ENCODE measurements around the gene NAA38.

NAA38 gene

DNA sequence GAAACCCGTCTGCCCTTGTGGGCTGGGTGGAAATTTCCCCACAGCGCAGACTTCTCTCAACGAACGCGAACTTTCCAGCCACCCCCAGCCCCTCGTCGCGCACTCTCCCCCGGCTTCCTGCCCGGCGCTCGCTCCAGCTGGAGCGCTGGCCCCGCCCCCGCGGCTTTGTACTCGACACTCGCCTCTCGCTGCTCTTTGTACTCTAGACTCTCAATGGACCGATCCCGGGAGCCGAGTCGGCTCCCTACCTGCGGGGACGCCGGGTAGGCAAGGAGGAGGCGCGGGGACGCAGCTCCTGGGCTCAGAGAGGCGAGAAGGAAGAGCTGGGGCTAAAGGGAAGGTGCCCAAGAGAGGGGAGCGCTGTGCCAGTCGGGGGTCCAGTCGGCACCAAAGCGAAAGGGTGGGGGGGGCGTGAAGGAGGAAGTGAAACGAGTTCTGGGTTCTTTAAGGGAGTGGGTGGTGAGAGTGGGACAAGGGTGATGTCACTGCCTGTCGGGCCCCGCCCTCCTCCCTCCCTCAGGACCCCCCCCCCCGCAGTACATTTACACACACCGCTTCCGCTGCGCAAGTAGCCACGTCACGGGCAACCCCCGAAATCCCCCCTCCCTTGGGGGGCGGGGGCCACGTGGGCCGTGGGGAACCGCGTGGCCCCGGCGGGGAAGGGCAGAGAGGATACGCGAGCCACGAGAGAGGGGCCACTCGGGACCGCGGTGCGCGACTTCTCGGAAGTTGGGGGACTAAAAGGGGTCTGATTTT, 13.6 kb downstream of the NAA38 start (continued):
- TF ChIP-seq, protein P1, sequence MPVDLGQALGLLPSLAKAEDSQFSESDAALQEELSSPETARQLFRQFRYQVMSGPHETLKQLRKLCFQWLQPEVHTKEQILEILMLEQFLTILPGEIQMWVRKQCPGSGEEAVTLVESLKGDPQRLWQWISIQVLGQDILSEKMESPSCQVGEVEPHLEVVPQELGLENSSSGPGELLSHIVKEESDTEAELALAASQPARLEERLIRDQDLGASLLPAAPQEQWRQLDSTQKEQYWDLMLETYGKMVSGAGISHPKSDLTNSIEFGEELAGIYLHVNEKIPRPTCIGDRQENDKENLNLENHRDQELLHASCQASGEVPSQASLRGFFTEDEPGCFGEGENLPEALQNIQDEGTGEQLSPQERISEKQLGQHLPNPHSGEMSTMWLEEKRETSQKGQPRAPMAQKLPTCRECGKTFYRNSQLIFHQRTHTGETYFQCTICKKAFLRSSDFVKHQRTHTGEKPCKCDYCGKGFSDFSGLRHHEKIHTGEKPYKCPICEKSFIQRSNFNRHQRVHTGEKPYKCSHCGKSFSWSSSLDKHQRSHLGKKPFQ (tag by site-specific recombination; IDR thresholded peaks at IDR 0.05) = no peak
- TF ChIP-seq ZNF658 (tag by site-specific recombination; IDR thresholded peaks at IDR 0.05) = no peak
- TF ChIP-seq PRDM1 (tag by site-specific recombination; IDR thresholded peaks at IDR 0.05) = peak; percentile 98
- TF ChIP-seq ZNF174 (tag by site-specific recombination; IDR thresholded peaks at IDR 0.05) = no peak
- TF ChIP-seq ZNF654 (tag by site-specific recombination; IDR thresholded peaks at IDR 0.05; ENCODE audit: low read depth) = no peak
- TF ChIP-seq ZNF133 (tag by site-specific recombination; IDR thresholded peaks at IDR 0.05) = no peak
- TF ChIP-seq, protein P2, sequence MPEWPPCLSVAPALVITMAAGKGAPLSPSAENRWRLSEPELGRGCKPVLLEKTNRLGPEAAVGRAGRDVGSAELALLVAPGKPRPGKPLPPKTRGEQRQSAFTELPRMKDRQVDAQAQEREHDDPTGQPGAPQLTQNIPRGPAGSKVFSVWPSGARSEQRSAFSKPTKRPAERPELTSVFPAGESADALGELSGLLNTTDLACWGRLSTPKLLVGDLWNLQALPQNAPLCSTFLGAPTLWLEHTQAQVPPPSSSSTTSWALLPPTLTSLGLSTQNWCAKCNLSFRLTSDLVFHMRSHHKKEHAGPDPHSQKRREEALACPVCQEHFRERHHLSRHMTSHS (tag by site-specific recombination; IDR thresholded peaks at IDR 0.05) = no peak
- no peak for TF ChIP-seq ZNF19 (tag by site-specific recombination; IDR thresholded peaks at IDR 0.05; ENCODE audit: low read depth)
- TF ChIP-seq, protein P3, sequence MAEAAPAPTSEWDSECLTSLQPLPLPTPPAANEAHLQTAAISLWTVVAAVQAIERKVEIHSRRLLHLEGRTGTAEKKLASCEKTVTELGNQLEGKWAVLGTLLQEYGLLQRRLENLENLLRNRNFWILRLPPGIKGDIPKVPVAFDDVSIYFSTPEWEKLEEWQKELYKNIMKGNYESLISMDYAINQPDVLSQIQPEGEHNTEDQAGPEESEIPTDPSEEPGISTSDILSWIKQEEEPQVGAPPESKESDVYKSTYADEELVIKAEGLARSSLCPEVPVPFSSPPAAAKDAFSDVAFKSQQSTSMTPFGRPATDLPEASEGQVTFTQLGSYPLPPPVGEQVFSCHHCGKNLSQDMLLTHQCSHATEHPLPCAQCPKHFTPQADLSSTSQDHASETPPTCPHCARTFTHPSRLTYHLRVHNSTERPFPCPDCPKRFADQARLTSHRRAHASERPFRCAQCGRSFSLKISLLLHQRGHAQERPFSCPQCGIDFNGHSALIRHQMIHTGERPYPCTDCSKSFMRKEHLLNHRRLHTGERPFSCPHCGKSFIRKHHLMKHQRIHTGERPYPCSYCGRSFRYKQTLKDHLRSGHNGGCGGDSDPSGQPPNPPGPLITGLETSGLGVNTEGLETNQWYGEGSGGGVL (tag by site-specific recombination; IDR thresholded peaks at IDR 0.05) = peak; percentile 92
- TF ChIP-seq ZNF391 (tag by site-specific recombination; IDR thresholded peaks at IDR 0.05; ENCODE audit: borderline replicate concordance, low read depth) = 0 out of 2 replicates have a peak, but pooled peaks have one; percentile 15
- TF ChIP-seq ZNF76 (tag by site-specific recombination; IDR thresholded peaks at IDR 0.05; ENCODE audit: borderline replicate concordance, low read depth) = peak; percentile 78; the same call in 1 of the 2 replicates
- no peak for TF ChIP-seq ZNF23 (tag by site-specific recombination; IDR thresholded peaks at IDR 0.05; ENCODE audit: borderline replicate concordance)
- TF ChIP-seq ZNF266 (tag by site-specific recombination; IDR thresholded peaks at IDR 0.05; ENCODE audit: low read depth) = no peak
- no peak for TF ChIP-seq ZNF664 (tag by site-specific recombination; IDR thresholded peaks at IDR 0.05)
- TF ChIP-seq ZNF626 (tag by site-specific recombination; IDR thresholded peaks at IDR 0.05) = no peak
- TF ChIP-seq, protein P4, sequence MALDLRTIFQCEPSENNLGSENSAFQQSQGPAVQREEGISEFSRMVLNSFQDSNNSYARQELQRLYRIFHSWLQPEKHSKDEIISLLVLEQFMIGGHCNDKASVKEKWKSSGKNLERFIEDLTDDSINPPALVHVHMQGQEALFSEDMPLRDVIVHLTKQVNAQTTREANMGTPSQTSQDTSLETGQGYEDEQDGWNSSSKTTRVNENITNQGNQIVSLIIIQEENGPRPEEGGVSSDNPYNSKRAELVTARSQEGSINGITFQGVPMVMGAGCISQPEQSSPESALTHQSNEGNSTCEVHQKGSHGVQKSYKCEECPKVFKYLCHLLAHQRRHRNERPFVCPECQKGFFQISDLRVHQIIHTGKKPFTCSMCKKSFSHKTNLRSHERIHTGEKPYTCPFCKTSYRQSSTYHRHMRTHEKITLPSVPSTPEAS (tag by site-specific recombination; IDR thresholded peaks at IDR 0.05) = no peak
- peak; percentile 40; the same call in 1 of the 2 replicates for TF ChIP-seq ZBTB20 (tag by site-specific recombination; IDR thresholded peaks at IDR 0.05)
- TF ChIP-seq, protein P5, sequence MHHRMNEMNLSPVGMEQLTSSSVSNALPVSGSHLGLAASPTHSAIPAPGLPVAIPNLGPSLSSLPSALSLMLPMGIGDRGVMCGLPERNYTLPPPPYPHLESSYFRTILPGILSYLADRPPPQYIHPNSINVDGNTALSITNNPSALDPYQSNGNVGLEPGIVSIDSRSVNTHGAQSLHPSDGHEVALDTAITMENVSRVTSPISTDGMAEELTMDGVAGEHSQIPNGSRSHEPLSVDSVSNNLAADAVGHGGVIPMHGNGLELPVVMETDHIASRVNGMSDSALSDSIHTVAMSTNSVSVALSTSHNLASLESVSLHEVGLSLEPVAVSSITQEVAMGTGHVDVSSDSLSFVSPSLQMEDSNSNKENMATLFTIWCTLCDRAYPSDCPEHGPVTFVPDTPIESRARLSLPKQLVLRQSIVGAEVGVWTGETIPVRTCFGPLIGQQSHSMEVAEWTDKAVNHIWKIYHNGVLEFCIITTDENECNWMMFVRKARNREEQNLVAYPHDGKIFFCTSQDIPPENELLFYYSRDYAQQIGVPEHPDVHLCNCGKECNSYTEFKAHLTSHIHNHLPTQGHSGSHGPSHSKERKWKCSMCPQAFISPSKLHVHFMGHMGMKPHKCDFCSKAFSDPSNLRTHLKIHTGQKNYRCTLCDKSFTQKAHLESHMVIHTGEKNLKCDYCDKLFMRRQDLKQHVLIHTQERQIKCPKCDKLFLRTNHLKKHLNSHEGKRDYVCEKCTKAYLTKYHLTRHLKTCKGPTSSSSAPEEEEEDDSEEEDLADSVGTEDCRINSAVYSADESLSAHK (tag by site-specific recombination; IDR thresholded peaks at IDR 0.05) = 0 out of 2 replicates have a peak, but pooled peaks have one; percentile 12
- TF ChIP-seq GLIS1 (tag by site-specific recombination; IDR thresholded peaks at IDR 0.05) = peak; percentile 50; the same call in 1 of the 2 replicates
- TF ChIP-seq, protein P6, sequence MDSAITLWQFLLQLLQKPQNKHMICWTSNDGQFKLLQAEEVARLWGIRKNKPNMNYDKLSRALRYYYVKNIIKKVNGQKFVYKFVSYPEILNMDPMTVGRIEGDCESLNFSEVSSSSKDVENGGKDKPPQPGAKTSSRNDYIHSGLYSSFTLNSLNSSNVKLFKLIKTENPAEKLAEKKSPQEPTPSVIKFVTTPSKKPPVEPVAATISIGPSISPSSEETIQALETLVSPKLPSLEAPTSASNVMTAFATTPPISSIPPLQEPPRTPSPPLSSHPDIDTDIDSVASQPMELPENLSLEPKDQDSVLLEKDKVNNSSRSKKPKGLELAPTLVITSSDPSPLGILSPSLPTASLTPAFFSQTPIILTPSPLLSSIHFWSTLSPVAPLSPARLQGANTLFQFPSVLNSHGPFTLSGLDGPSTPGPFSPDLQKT (IDR thresholded peaks at IDR 0.05; ENCODE audit: borderline replicate concordance, low read depth, low read length) = no peak
- no peak for TF ChIP-seq ZNF16 (tag by site-specific recombination; IDR thresholded peaks at IDR 0.05; ENCODE audit: low read depth)
- TF ChIP-seq ZNF530 (tag by site-specific recombination; IDR thresholded peaks at IDR 0.05; ENCODE audit: low read depth) = no peak
- TF ChIP-seq ZNF221 (tag by site-specific recombination; IDR thresholded peaks at IDR 0.05; ENCODE audit: borderline replicate concordance) = no peak
- no peak for TF ChIP-seq ZNF549 (tag by site-specific recombination; IDR thresholded peaks at IDR 0.05)
- TF ChIP-seq, protein P7, sequence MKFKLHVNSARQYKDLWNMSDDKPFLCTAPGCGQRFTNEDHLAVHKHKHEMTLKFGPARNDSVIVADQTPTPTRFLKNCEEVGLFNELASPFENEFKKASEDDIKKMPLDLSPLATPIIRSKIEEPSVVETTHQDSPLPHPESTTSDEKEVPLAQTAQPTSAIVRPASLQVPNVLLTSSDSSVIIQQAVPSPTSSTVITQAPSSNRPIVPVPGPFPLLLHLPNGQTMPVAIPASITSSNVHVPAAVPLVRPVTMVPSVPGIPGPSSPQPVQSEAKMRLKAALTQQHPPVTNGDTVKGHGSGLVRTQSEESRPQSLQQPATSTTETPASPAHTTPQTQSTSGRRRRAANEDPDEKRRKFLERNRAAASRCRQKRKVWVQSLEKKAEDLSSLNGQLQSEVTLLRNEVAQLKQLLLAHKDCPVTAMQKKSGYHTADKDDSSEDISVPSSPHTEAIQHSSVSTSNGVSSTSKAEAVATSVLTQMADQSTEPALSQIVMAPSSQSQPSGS (tag by site-specific recombination; IDR thresholded peaks at IDR 0.05; ENCODE audit: low read depth) = peak; percentile 91
- no peak for TF ChIP-seq ZNF510 (tag by site-specific recombination; IDR thresholded peaks at IDR 0.05; ENCODE audit: insufficient replicate concordance)

All from HEK293 (cell line).